Measurements from ENCODE around the gene NINL. TPM values are rescaled to one million over a fixed set of nuclear protein-coding genes. Genes with fewer than 3 reads are reported as not detected.
"Not testable (repeated sequence)": the region's sequence is repeated elsewhere in the genome, so short reads cannot be mapped to it uniquely, and the experiment has no call there.

The NINL gene
- total and polyA plus RNA-seq, 4 donors, result 13.1 to 50.6 (median 31.2) TPM

DNA sequence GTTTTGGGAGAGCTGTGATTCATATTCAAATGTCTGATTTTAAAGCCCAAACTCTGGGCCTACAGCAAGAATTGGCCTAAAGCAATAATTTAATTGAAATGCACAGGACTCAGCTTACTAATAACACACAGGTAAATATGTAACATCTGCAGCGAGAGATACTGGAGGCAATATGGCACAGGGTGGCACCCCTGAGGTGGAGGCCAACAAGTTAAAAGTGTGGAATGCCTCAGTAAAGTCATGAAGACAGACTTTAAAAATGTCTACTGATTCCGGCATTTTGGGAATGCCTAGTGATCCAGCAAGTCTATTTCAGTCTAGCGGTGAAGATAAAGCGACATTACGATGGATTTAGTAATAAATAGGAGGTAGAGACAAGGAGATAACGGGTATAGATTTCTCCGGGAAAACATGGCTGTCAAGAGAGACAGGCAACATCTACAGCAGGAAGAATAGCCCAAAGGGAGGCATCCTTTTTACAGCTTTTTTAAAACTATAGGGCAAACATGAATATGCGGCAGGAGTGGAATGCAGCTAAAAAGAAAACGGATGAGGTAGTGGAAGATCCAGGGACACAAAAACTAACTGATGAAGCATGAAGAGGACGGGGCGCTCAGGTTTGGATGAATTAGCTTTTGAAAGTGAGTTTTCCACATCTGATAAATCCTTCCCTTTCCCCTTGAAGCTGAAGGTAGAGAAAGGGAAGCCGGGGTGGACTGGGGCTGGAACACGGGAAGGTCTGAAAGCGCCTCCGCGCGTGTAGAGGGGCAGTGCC lies 37.3 kb upstream of the NINL start:
- H3K4me3 ChIP-seq (ENCODE audit: low read depth, low read length), result peak overlapping the region; percentile 62
- peak overlapping the region; percentile 76 for H3K27ac ChIP-seq (ENCODE audit: low read depth, low read length)
- no peaks in the 10 kb centered on the region for H3K27me3 ChIP-seq (ENCODE audit: control insufficient read depth, insufficient read depth, low read length)
- WGBS (ENCODE audit: insufficient coverage), result 43% methylated on average over 13 of the region's 17 CpGs
- no peaks in the 10 kb centered on the region for H3K9me3 ChIP-seq (ENCODE audit: control insufficient read depth, insufficient read depth, low read length)
- peaks cover 13% of the 10 kb centered on the region for H3K4me1 ChIP-seq (ENCODE audit: control insufficient read depth, insufficient read depth, low read length)
- DNase-seq (ENCODE audit: low read depth in 4 of 6, low spot score in 6 of 6), result peak in 3 of 6 donors; percentile 5 to 41 (median 6)
- no peaks in the 10 kb centered on the region for H3K36me3 ChIP-seq (ENCODE audit: control insufficient read depth, insufficient read depth, low read length)

DNA sequence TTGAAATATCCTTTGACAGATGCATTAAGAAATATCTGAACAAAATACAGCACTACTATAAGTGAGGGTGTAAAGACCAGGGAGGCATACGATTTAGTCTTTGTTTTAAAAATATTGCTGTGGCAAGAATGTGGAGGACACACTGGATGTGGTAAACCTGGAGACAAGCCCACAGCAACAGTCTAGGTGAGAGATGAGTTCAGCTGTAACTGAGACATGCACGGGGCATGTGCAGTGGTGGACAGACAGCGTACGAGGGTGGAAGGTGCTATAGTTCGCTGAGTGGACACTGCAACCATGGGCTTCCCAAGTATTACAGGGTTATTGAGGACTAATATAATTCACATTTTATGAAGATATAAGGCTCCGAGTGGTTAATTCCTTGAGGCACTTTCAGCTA lies 36.7 kb upstream of the NINL start:
- Histone ChIP-seq H3K4me3 (ENCODE audit: low read depth, low read length) (no peak overlapping the region), H3K4me1 (ENCODE audit: control insufficient read depth, insufficient read depth, low read length) (peaks cover 13% of the 10 kb centered on the region), H3K27ac (ENCODE audit: low read depth, low read length) (no peak overlapping the region), H3K27me3 (ENCODE audit: control insufficient read depth, insufficient read depth, low read length) (no peaks in the 10 kb centered on the region), H3K9me3 (ENCODE audit: control insufficient read depth, insufficient read depth, low read length) (no peaks in the 10 kb centered on the region), H3K36me3 (ENCODE audit: control insufficient read depth, insufficient read depth, low read length) (no peaks in the 10 kb centered on the region)
- DNase-seq (ENCODE audit: low read depth in 4 of 6, low spot score in 6 of 6), result no peak
- WGBS (ENCODE audit: insufficient coverage), result no CpG with 5 or more reads among the region's 6 CpGs

DNA sequence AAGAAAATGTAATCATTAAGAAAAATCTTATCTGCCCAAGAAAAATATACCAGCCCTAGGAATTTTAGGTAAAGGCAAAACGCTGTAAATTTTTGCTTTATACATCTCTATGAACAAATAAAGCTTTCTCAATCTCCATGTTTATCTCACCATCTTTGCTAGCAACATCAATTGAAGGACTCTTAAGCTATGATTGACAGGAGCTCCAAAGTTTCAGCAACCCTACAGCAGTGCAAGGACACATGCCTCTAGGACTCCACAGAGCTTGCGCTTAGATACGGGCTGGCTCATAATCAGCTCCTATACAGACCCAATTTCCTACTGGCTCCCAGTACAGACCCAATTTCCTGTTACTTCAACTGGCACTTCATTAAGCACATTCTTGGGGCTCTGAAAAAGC lies 34.2 kb upstream of the NINL start:
- H3K4me3 ChIP-seq (ENCODE audit: low read depth, low read length), result no peak overlapping the region
- peaks cover 5% of the 10 kb centered on the region for H3K36me3 ChIP-seq (ENCODE audit: control insufficient read depth, insufficient read depth, low read length)
- DNase-seq (ENCODE audit: low read depth in 4 of 6, low spot score in 6 of 6), result no peak
- peaks cover 9% of the 10 kb centered on the region for H3K4me1 ChIP-seq (ENCODE audit: control insufficient read depth, insufficient read depth, low read length)
- no peaks in the 10 kb centered on the region for H3K27me3 ChIP-seq (ENCODE audit: control insufficient read depth, insufficient read depth, low read length)
- no peaks in the 10 kb centered on the region for H3K9me3 ChIP-seq (ENCODE audit: control insufficient read depth, insufficient read depth, low read length)
- WGBS (ENCODE audit: insufficient coverage), result 94% methylated on average over 3 of the region's 3 CpGs
- no peak overlapping the region for H3K27ac ChIP-seq (ENCODE audit: low read depth, low read length)

DNA sequence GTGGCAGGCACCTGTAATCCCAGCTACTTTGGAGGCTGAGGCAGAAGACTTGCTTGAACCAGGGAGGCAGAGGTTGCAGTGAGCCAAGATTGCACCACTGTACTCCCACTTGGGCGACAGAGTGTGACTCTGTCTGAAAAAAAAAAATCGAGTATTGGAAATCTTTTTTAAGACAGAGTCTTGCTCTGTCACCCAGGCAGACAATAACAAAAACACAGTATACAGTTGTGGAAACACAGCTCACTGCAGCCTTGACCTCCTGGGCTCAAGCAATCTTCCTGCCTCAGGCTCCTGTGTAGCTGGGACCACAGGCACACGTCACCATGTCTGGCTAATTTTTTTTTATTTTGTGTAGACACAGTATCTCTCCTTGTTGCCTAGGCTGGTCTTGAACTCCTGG lies 23.4 kb upstream of the NINL start:
- no peak for DNase-seq (ENCODE audit: low read depth in 4 of 6, low spot score in 6 of 6)
- H3K4me3 ChIP-seq (ENCODE audit: low read depth, low read length), result no peak overlapping the region
- no peaks in the 10 kb centered on the region for H3K9me3 ChIP-seq (ENCODE audit: control insufficient read depth, insufficient read depth, low read length)
- H3K27ac ChIP-seq (ENCODE audit: low read depth, low read length), result no peak overlapping the region
- 92% methylated on average over 2 of the region's 3 CpGs for WGBS (ENCODE audit: insufficient coverage)
- no peaks in the 10 kb centered on the region for H3K27me3 ChIP-seq (ENCODE audit: control insufficient read depth, insufficient read depth, low read length)
- H3K36me3 ChIP-seq (ENCODE audit: control insufficient read depth, insufficient read depth, low read length), result no peaks in the 10 kb centered on the region
- H3K4me1 ChIP-seq (ENCODE audit: control insufficient read depth, insufficient read depth, low read length), result no peaks in the 10 kb centered on the region

DNA sequence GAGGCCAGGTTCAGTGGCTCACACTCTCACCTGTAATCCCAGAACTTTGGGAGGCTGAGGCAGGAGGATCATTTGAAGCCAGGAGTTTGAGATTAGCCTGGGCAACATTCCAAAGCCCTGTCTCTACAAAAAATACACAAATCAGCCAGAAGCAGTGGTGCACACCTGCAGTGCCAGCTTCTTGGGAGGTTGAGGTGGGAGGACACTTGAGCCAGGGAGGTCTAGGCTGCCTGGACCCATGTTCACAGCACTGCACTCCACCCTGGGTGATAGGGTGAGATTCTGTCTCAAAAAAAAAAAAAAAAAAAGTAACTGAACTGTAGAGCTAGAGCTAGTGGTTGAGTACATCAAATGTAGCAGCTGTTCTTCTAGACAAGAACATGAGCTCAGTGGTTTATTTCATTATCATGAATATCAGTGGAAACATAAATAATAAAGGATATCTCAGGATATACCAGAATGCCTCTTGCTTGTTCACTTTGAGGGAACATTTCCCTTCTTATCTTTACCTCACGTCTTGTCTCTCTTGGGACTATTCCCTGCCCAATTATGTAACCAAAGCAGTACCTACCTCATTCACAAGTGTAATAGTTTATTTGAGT lies 20.9 kb upstream of the NINL start:
- H3K4me1 ChIP-seq (ENCODE audit: control insufficient read depth, insufficient read depth, low read length), result no peaks in the 10 kb centered on the region
- H3K27me3 ChIP-seq (ENCODE audit: control insufficient read depth, insufficient read depth, low read length), result no peaks in the 10 kb centered on the region
- no CpG with 5 or more reads among the region's 1 CpG for whole genome bisulfite sequencing (ENCODE audit: insufficient coverage)
- H3K36me3 ChIP-seq (ENCODE audit: control insufficient read depth, insufficient read depth, low read length), result no peaks in the 10 kb centered on the region
- no peak for DNase-seq (ENCODE audit: low read depth in 4 of 6, low spot score in 6 of 6)
- no peak overlapping the region for H3K27ac ChIP-seq (ENCODE audit: low read depth, low read length)
- no peak overlapping the region for H3K4me3 ChIP-seq (ENCODE audit: low read depth, low read length)
- no peaks in the 10 kb centered on the region for H3K9me3 ChIP-seq (ENCODE audit: control insufficient read depth, insufficient read depth, low read length)

DNA sequence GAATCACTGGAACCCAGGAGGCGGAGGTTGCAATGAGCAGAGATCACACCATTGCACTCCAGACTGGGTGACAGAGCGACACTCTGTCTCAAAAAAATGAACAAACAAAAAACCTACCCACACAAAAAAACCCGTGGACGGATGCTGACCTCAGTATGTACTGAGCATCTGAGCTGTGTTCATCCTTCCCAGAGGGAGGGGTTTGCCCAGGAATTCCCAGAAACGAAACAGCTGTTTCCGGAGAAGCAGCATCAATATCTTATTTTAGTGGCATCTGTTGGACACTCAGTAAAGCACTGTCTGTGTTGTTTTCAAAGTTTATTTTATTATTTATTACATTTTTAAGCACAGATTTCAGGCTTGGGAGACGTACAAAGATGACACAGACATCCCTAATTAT lies 19.8 kb upstream of the NINL start:
- Histone ChIP-seq H3K36me3 (ENCODE audit: control insufficient read depth, insufficient read depth, low read length) (no peaks in the 10 kb centered on the region), H3K9me3 (ENCODE audit: control insufficient read depth, insufficient read depth, low read length) (no peaks in the 10 kb centered on the region), H3K4me1 (ENCODE audit: control insufficient read depth, insufficient read depth, low read length) (no peaks in the 10 kb centered on the region), H3K4me3 (ENCODE audit: low read depth, low read length) (no peak overlapping the region), H3K27me3 (ENCODE audit: control insufficient read depth, insufficient read depth, low read length) (no peaks in the 10 kb centered on the region), H3K27ac (ENCODE audit: low read depth, low read length) (no peak overlapping the region)
- 100% methylated on average over 1 of the region's 7 CpGs for WGBS (ENCODE audit: insufficient coverage)
- DNase-seq (ENCODE audit: low read depth in 4 of 6, low spot score in 6 of 6), result no peak

DNA sequence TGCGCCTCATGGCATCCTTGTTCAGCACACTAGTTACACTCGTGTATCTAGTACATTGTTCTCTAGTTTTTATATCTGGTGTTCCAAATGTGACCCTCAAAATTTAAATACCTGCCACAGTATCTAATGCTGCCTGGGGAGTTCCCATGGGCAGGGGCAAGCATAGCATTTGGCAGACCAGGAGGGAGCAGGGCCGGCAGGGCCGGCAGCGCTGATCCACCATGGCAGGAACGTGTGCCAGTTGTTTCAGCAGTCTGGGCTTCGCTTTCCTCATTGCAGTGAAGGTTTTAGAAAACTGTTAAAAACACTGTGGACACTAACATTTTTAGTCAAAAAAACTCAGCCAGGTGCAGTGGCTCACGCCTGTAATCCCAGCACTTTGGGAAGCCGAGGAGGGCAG lies 19.3 kb upstream of the NINL start:
- DNase-seq (ENCODE audit: low read depth in 4 of 6, low spot score in 6 of 6), result no peak
- Histone ChIP-seq H3K4me1 (ENCODE audit: control insufficient read depth, insufficient read depth, low read length) (no peaks in the 10 kb centered on the region), H3K4me3 (ENCODE audit: low read depth, low read length) (no peak overlapping the region), H3K27me3 (ENCODE audit: control insufficient read depth, insufficient read depth, low read length) (no peaks in the 10 kb centered on the region), H3K36me3 (ENCODE audit: control insufficient read depth, insufficient read depth, low read length) (no peaks in the 10 kb centered on the region), H3K27ac (ENCODE audit: low read depth, low read length) (no peak overlapping the region), H3K9me3 (ENCODE audit: control insufficient read depth, insufficient read depth, low read length) (no peaks in the 10 kb centered on the region)
- WGBS (ENCODE audit: insufficient coverage), result 82% methylated on average over 7 of the region's 9 CpGs

DNA sequence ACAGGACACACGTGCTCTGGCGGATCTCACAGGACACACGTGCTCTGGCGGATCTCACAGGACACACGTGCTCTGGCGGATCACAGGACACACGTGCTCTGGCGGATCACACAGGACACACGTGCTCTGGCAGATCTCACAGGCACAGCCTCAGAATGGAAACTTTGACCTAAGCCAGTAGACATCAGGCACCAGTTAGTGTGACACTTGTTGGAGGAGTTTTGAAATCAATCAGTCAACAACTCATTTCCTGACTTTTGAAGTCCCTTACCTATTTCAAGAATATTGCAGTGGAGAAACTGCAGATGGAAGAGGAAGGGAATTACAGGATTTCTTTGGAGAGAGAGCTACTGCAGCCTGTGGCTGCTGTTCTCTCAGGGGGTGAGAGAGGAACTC lies 17.6 kb upstream of the NINL start:
- DNase-seq (ENCODE audit: low read depth in 4 of 6, low spot score in 6 of 6); H3K36me3 ChIP-seq (ENCODE audit: control insufficient read depth, insufficient read depth, low read length); H3K27me3 ChIP-seq (ENCODE audit: control insufficient read depth, insufficient read depth, low read length); H3K4me1 ChIP-seq (ENCODE audit: control insufficient read depth, insufficient read depth, low read length); H3K9me3 ChIP-seq (ENCODE audit: control insufficient read depth, insufficient read depth, low read length); H3K4me3 ChIP-seq (ENCODE audit: low read depth, low read length); H3K27ac ChIP-seq (ENCODE audit: low read depth, low read length): not testable (repeated sequence)
- WGBS (ENCODE audit: insufficient coverage), result 89% methylated on average over 6 of the region's 9 CpGs

DNA sequence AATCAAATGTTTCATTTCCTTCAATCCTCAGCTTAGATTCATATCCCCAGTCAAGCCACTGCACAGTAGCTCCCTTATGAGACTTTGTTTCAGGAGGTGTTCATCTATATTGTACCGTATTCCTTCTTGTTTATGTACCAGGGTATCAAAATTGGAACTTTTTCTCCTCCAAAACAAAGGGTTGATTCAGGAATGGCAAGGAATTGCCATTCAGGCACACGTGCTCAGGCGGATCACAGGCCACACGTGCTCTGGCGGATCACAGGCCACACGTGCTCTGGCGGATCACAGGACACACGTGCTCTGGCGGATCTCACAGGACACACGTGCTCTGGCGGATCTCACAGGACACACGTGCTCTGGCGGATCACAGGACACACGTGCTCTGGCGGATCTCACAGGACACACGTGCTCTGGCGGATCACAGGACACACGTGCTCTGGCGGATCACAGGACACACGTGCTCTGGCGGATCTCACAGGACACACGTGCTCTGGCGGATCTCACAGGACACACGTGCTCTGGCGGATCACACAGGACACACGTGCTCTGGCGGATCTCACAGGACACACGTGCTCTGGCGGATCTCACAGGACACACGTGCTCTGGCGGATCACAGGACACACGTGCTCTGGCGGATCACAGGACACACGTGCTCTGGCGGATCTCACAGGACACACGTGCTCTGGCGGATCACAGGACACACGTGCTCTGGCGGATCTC lies 17.0 kb upstream of the NINL start:
- WGBS (ENCODE audit: insufficient coverage), result 94% methylated on average over 17 of the region's 39 CpGs
- H3K27me3 ChIP-seq (ENCODE audit: control insufficient read depth, insufficient read depth, low read length); DNase-seq (ENCODE audit: low read depth in 4 of 6, low spot score in 6 of 6); H3K27ac ChIP-seq (ENCODE audit: low read depth, low read length); H3K36me3 ChIP-seq (ENCODE audit: control insufficient read depth, insufficient read depth, low read length); H3K9me3 ChIP-seq (ENCODE audit: control insufficient read depth, insufficient read depth, low read length); H3K4me1 ChIP-seq (ENCODE audit: control insufficient read depth, insufficient read depth, low read length); H3K4me3 ChIP-seq (ENCODE audit: low read depth, low read length): not testable (repeated sequence)

Measured in spinal cord (tissue), 10 donors.